ENCODE results near the gene TECPR1.

The TECPR1 gene

DNA sequence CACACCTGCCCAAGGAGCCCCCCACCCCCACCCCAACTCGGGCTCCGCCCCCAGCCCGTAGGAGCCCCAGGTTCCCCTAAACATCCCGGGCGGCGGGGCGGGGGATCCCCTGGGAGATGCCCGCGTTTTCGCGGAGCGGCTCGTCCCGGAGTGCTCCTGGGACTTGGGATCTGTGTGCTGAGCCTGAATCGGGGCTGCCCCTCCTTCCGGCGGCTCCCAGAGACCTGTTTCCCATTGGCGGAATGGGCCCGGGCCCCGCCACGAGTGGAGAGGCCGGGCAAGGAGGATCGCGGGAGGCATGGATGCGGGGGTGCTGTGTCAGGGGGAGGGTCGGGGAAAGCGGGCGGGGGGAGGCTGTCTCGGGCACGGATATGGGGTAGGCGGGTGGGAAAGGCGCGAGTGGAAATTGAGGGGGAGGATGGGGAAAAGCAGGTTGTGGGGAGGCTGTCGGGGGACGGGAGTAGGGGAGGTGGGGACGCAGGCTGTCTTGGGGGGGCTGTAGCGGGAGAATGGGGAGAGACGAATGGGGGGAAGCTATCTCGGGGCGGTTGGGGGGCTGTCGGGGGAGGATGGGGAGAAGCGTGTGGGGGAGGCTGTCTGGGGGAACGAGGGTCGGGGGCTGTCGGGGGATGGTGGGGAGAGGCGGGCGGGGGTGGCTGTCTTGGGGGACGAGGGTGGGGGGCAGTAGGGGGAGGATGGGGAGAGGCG is 41.4 kb downstream of the TECPR1 start:
- DNase-seq (ENCODE audit: low spot score) = peak; percentile 28

- DNase-seq (ENCODE audit: low spot score) = no peak
Measured at GRCh38 chr7:98209166-98209920, 42.7 kb downstream of the TECPR1 start.

GRCh38 chr7:98206451-98207330 is 45.3 kb downstream of the TECPR1 start:
- no peak for DNase-seq (ENCODE audit: low spot score)

DNA sequence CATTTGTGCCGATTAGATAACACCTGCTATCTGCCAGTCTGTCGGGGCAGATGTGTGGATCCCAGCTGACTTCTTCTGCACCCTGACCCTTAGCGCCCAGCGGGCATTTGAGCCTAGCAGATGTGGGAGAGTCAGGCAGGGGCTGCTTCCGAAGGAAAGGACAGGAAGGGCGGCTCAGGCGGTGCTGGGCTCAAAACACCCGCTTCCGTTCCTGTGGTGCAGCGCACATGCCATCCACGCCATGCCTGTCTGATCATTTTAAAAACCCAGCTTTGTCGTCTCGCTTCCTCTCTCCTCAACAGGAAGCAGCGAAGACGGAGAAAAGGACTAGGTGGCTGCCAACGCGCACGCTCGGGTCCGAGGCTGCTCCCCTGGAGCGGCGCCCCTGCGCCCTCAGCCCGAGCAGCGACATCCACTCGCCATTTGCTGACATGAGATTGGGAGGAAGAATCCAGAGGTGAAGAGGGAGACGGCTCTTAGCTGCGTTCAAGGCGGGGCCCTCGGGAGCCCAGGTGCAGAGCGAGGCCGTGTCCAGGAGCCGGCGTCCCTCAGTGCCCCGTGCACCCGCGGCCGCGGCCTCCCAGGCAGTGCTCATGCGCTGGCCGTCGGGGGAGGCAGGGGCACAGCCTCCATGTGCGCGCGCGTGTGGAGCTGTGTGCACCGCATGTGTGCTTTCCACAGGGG is 46.7 kb downstream of the TECPR1 start:
- DNase-seq (ENCODE audit: low spot score) = no peak

GRCh38 chr7:98204670-98205069 is 47.4 kb downstream of the TECPR1 start:
- DNase-seq (ENCODE audit: low spot score) = no peak

- DNase-seq (ENCODE audit: low spot score) = no peak
Measured at GRCh38 chr7:98203964-98204605, 47.9 kb downstream of the TECPR1 start.

DNA sequence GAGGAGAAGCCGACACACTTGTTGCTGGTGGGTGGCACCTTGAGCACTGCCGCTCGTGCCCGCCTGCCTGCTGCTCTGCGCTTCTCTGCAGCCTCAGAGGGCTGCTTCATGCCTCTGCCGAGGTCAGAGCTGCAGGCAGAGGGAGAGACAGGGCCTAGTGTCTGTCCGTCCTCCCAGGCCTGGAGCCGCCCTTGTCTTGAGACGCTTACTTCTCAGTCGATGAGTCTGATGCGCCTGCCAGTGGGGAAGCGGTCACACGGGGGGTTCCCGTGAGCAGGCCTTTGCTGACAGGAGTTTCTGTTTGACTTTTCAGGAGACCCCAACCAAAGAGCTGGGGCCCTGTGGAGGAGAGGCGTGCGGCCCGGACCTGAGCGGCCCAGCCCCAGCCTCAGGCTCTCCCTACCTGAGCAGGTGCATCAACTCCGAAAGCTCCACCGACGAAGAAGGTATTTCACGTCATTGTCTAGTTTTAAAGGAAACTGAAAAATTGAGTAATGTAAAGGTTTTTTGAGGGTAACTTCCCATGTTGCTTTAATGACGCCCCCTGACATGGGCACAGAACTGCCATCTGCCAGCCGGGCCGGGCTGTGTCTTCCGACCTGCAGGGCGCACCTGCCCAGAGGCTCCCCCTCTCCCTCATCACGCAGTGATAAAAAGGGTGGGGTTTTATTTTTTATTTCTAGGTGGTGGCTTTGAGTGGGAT is 48.6 kb downstream of the TECPR1 start:
- no peak for DNase-seq (ENCODE audit: low spot score)

- no peak for DNase-seq (ENCODE audit: low spot score)
Measured at GRCh38 chr7:98202367-98203195, 49.5 kb downstream of the TECPR1 start.

- DNase-seq (ENCODE audit: low spot score) = no peak
Measured at GRCh38 chr7:98200364-98200763, 51.7 kb downstream of the TECPR1 start.

DNA sequence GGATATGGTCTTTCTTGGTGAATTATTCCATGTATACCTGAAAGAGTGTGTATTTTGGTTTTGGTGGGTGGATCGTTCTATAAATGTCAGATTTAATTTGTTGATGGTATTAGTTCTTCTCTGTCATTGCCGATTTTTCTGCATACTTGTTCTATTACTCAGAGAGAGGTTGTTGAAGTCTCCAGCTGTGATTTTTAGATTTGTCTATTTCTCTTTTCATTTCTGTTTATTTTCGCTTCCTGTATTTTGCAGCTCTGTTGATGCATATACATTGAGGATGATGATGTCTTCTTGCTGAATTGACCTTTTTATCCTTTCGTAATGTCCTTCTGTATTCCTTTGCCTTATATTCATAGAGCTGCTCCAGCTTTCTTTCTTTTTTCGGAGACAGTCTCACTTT is 52.9 kb downstream of the TECPR1 start:
- DNase-seq (ENCODE audit: low spot score) = no peak

DNA sequence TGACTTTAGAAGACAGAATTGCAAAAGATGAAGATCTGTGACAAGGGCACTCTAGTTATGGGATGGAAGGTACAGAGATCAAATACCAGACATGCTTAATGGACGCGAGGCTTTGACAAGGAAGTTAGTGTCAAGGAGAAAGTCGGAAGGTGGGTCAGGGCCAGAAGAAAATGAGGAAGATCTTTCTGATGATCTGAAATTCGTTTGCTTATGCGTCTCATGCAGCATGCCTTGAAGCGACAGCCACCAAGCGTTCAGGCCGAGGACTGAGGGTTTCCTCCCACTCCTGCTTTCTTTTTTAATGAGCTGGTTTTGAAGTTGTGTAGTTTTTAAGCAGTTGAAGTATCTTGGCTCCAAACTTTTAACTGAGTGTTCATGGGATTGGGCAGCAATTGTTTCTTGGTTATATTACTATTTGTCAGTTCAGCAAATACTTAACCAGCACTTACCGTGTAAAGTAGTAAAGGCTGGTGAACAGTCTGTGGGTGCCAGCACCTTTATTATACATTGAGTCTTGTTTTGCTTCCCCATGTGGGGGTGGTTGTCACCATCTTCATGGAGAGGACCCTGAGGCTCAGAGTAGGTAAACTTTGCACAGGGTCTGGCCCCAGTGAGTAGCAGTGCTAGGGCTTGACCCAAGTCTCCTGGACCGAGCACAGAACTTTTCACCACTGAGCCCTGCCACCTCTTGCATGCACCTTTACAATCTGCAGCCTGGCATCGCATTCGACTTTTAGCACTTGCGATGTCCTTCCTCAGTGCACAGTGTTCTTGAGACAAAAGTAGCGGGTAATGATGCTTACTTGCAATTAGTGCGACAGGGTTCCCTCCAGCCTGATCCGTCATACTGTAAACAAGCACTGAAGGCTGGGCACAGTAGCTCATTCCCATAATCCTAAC is 55.1 kb downstream of the TECPR1 start:
- DNase-seq (ENCODE audit: low spot score) = no peak

GRCh38 chr7:98194672-98195457 is 57.2 kb downstream of the TECPR1 start:
- no peak for DNase-seq (ENCODE audit: low spot score)

DNA sequence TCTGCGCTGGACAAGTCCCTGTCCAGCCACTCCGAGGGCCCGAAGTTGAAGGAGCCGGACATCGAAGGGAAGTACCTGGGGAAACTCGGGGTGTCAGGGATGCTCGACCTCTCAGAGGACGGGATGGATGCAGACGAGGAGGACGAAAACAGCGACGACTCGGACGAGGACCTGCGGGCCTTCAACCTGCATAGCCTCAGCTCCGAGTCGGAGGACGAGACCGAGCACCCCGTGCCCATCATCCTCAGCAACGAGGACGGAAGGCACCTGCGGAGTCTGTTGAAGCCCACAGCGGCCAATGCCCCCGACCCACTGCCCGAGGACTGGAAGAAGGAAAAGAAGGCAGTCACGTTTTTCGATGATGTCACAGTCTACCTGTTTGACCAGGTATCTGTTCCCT is 57.8 kb downstream of the TECPR1 start:
- DNase-seq (ENCODE audit: low spot score) = no peak

GRCh38 chr7:98193474-98194180 is 58.4 kb downstream of the TECPR1 start:
- no peak for DNase-seq (ENCODE audit: low spot score)

GRCh38 chr7:98192781-98193457 is 59.1 kb downstream of the TECPR1 start:
- no peak for DNase-seq (ENCODE audit: low spot score)

DNA sequence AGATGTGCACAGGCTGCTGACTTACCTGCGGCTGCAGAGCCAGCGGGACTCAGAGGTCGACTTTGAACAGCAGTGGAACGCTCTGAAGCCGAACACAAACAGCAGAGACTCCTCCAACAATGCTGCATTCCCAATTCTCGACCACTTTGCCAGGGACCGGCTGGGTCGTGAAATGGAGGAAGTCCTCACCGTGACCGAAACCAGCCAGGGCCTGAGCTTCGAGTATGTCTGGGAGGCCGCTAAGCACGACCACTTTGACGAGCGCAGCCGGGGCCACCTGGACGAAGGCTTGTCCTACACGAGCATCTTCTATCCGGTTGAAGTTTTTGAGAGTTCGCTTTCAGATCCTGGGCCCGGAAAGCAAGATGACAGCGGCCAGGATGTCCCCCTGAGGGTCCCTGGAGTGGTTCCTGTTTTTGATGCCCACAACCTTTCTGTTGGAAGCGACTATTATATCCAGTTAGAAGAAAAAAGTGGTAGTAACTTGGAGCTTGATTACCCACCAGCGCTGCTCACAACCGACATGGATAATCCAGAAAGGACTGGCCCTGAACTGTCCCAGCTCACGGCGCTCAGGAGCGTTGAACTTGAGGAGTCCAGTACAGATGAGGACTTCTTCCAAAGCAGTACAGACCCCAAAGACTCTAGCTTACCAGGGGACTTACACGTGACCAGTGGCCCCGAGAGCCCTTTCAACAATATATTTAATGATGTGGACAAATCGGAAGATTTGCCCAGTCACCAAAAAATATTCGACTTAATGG is 60.2 kb downstream of the TECPR1 start:
- no peak for DNase-seq (ENCODE audit: low spot score)
